Ovary (tissue), 3 donors: ENCODE data around the gene RPS2.

Experiments
- POLR2A ChIP-seq: fragments of 450-650 bp; IDR thresholded peaks from one replicate; pipeline ENCODE4 v1.6.1; 2017; ENCODE audit warnings: antibody characterized with exemption, mild to moderate bottlenecking, moderate library complexity
- TF ChIP-seq, protein P1 (sequence below), 3 donors: fragments of 450-650 bp in 2 of 3; fragments of 200-600 bp in 1 of 3; IDR thresholded peaks; one replicate each; pipeline versions ENCODE4 v1.5.1 to v1.8.0; 2016 to 2022; ENCODE audit warnings: antibody characterized with exemption in 3 of 3, mild to moderate bottlenecking in 1 of 3
- donor health status: DM: no; HTN: no; CAD: no.

GRCh38 chr16:1918351-1919326 is 46.0 kb downstream of the RPS2 start, which contains the start of gene HS3ST6:
- TF ChIP-seq, protein P1, sequence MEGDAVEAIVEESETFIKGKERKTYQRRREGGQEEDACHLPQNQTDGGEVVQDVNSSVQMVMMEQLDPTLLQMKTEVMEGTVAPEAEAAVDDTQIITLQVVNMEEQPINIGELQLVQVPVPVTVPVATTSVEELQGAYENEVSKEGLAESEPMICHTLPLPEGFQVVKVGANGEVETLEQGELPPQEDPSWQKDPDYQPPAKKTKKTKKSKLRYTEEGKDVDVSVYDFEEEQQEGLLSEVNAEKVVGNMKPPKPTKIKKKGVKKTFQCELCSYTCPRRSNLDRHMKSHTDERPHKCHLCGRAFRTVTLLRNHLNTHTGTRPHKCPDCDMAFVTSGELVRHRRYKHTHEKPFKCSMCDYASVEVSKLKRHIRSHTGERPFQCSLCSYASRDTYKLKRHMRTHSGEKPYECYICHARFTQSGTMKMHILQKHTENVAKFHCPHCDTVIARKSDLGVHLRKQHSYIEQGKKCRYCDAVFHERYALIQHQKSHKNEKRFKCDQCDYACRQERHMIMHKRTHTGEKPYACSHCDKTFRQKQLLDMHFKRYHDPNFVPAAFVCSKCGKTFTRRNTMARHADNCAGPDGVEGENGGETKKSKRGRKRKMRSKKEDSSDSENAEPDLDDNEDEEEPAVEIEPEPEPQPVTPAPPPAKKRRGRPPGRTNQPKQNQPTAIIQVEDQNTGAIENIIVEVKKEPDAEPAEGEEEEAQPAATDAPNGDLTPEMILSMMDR (IDR thresholded peaks at IDR 0.05) = no peak
- no peak for TF ChIP-seq POLR2A
